ENCODE measurements around the gene ZNF91.
A peak's percentile ranks its signal among the peaks of the same experiment; 100 is the strongest.
"Not testable (repeated sequence)": the region's sequence is repeated elsewhere in the genome, so short reads cannot be mapped to it uniquely, and the experiment has no call there.

ZNF91 gene

DNA sequence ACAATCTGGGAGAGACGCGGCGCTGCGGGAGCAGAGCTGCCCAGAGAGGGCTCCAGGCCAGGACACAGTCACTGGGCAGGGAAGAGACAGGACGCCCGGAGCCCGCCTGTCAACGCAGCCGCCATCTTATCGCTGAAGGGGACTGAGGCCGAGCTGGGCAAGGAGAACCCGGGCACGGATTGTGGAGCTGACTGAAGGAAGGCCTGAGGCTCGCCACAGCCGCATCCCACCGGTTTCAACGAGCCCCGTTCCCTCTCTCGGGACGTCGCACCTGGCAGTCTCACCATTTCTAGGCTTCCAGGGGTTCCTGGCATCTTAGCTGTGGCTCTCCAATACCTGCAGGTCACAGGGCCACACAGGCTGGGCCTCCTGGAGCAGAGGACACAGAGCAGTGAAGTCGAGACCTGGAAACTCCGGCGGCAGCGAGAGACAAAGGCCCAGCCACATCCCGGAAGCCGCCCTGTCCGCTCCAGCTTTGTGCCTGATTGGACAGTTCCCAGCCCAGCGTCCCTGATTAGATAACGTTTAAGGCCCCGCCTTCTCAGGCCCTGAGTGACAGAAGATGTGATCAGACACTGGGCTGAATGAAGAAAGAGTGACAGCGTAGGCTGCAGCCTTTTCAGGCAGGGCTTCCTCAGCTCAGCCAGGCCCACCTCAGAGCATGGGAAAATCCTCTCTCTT, at the start of gene ZNF91:
ZNF91 (minus strand) TSS at position 431 of the 681 bp plus-strand sequence; CDS start at position 314, 117 bp downstream.
- DNase-seq (ENCODE audit: low read depth in 1 of 2, low spot score in 1 of 2): peak; percentile 38 to 97
- in situ Hi-C loops (cut with HindIII; ENCODE audit: low pct_unique_long_range_greater_than_20kb, low sequenced_read_pairs): no loop called here
- TF ChIP-seq JUND (IDR thresholded peaks at IDR 0.05; ENCODE audit: low read depth): no peak

DNA sequence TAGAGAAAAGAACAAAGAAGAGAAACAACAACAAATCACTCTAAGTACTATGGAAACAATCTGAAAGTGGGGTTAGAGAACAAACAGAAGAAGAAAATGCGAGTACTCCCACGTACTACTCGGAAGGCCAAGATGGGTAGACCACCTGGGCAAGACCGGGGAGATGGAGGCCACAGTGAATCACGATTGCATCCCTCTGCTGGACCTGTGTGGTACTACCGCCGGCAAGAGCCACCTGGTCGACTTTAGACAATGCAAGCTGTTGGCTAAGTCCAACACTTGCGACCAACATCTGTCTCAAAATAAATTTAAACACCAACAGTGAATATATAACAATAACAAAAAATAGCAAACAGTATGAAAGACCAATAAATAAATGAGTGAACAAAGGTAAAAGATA, 45.5 kb upstream of the ZNF91 start:
- in situ Hi-C loops (cut with HindIII; ENCODE audit: low pct_unique_long_range_greater_than_20kb, low sequenced_read_pairs): no loop called here
- no peak for TF ChIP-seq JUND (IDR thresholded peaks at IDR 0.05; ENCODE audit: low read depth)

DNA sequence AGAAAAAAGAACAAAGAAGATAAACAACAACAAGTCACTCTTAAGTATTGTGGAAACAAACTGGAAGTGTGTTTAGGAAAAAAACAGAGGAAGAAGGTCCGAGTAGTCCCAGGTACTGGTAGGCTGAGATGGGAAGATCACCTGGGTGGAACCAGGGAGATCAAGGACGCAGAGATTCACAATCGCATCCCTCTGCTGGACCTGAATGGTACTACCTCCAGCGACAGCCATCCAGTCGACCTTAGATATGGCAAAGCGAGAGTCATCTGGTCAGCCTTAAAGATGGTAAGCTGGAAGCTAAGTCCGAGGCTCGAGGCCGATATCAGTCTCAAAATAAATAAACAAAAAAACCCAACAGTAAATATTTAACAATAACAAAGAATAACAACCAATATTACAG, 44.9 kb upstream of the ZNF91 start:
- no peak for TF ChIP-seq JUND (IDR thresholded peaks at IDR 0.05; ENCODE audit: low read depth)
- in situ Hi-C loops (cut with HindIII; ENCODE audit: low pct_unique_long_range_greater_than_20kb, low sequenced_read_pairs): no loop called here
- DNase-seq (ENCODE audit: low read depth in 1 of 2, low spot score in 1 of 2): no peak

More for the DNA sequence above, 45.5 kb upstream of the ZNF91 start:
- DNase-seq (ENCODE audit: low read depth in 1 of 2, low spot score in 1 of 2): peak in 1 of 2 experiments; percentile 26

DNA sequence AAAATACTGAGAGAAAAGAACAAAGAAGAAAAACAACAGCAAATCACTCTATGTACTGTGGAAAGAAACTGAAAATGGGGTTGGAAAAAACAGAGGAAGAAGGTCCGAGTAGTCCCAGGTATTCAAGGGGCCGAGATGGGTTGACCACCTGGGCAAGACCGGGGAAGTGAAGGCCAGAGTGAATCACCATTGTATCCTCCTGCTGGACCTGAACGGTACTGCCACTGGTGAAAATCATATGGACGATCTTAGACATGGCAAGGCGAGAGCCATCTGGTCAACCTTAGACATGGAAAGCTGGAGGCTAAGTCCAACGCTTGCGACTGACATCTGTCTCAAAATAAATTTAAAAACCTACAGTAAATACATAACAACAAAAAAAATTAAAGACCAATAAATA, 44.4 kb upstream of the ZNF91 start:
- TF ChIP-seq JUND (IDR thresholded peaks at IDR 0.05; ENCODE audit: low read depth): no peak
- in situ Hi-C loops (cut with HindIII; ENCODE audit: low pct_unique_long_range_greater_than_20kb, low sequenced_read_pairs): no loop called here
- peak in 1 of 2 experiments; percentile 26 for DNase-seq (ENCODE audit: low read depth in 1 of 2, low spot score in 1 of 2)

DNA sequence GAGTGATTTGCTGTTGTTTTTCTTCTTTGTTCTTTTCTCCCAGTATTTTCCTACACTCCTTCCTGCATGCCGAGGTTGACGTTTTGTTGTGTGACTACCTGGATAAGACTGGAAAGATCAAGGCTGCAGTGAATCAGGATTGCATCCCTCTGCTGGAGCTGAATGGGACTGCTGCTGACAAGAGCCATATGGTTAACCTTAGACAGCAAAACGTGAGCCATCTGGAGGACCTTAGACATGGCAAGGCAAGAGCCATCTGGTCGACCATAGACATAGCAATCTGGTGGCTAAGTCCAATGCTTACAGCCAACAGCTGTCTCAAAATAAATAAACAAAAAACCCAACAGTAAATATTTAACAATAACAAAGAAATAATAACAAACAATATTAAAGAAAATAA, 42.6 kb upstream of the ZNF91 start:
- TF ChIP-seq JUND (IDR thresholded peaks at IDR 0.05; ENCODE audit: low read depth): no peak
- in situ Hi-C loops (cut with HindIII; ENCODE audit: low pct_unique_long_range_greater_than_20kb, low sequenced_read_pairs): no loop called here
- peak in 1 of 2 experiments; percentile 69 for DNase-seq (ENCODE audit: low read depth in 1 of 2, low spot score in 1 of 2)

DNA sequence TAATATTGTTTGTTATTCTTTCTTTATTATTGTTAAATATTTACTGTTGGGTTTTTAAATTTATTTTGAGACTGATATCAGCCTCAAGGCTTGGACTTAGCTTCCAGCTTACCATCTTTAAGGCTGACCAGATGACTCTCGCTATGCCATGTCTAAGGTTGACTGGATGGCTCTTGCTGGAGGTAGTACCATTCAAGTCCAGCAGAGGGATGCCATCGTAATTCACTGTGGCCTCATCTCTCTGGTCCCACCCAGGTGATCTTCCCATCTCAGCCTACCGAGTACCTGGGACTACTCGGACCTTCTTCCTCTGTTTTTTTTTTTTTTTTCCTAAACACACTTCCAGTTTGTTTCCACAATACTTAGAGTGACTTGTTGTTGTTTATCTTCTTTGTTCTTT, 41.7 kb upstream of the ZNF91 start:
- in situ Hi-C loops (cut with HindIII; ENCODE audit: low pct_unique_long_range_greater_than_20kb, low sequenced_read_pairs): no loop called here
- peak in 1 of 2 experiments; percentile 52 for DNase-seq (ENCODE audit: low read depth in 1 of 2, low spot score in 1 of 2)
- TF ChIP-seq JUND (IDR thresholded peaks at IDR 0.05; ENCODE audit: low read depth): no peak

DNA sequence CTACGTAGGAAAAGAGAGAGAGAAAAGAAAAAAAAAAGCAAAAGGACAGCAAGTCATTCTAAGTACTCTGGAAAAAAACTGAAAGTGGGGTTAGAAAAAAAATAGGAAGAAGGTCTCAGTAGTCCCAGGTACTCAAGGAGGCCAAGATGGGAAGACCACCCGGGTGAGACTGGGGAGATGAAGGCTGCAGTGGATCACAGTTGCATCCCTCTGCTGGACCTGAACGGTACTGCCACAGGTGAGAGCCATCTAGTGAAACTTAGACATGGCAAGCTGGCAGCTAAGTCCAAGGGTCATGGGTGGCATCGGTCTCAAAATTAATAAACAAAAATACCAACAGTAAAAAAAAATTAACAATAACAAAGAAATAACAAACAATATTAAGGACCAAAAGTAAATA, 41.0 kb upstream of the ZNF91 start:
- DNase-seq (ENCODE audit: low read depth in 1 of 2, low spot score in 1 of 2): peak in 1 of 2 experiments; percentile 29
- in situ Hi-C loops (cut with HindIII; ENCODE audit: low pct_unique_long_range_greater_than_20kb, low sequenced_read_pairs): no loop called here
- TF ChIP-seq JUND (IDR thresholded peaks at IDR 0.05; ENCODE audit: low read depth): no peak

DNA sequence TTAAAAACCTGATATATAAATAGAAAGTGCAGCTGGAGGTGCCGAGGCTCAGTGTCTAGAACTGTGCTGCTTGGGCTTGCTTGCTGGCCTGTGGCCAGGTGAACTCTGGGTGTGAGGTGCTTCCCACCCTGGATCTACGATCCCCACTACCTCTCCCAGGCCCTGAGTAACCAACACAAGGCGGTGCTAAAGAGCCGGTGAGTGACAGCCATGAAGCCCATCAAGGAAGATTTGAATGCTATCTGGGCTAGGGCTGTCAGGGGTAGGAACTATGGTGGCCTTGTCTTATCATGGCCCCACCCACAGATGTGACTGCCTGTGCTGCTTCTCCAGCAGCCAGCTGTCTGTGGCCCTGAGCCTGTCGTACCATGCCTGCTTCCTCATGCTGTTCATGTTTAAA, 25.6 kb upstream of the ZNF91 start:
- TF ChIP-seq JUND (IDR thresholded peaks at IDR 0.05; ENCODE audit: low read depth): no peak
- no peak for DNase-seq (ENCODE audit: low read depth in 1 of 2, low spot score in 1 of 2)
- in situ Hi-C loops (cut with HindIII; ENCODE audit: low pct_unique_long_range_greater_than_20kb, low sequenced_read_pairs): no loop called here

- DNase-seq (ENCODE audit: low read depth in 1 of 2, low spot score in 1 of 2); in situ Hi-C loops (cut with HindIII; ENCODE audit: low pct_unique_long_range_greater_than_20kb, low sequenced_read_pairs): not testable (repeated sequence)
Measured at GRCh38 chr19:23419261-23419660, 24.0 kb upstream of the ZNF91 start.

- no peak for TF ChIP-seq JUND (IDR thresholded peaks at IDR 0.05; ENCODE audit: low read depth)
- in situ Hi-C loops (cut with HindIII; ENCODE audit: low pct_unique_long_range_greater_than_20kb, low sequenced_read_pairs): no loop called here
- peak; percentile 21 to 67 for DNase-seq (ENCODE audit: low read depth in 1 of 2, low spot score in 1 of 2)
Measured at GRCh38 chr19:23415561-23416191, 20.4 kb upstream of the ZNF91 start.

DNA sequence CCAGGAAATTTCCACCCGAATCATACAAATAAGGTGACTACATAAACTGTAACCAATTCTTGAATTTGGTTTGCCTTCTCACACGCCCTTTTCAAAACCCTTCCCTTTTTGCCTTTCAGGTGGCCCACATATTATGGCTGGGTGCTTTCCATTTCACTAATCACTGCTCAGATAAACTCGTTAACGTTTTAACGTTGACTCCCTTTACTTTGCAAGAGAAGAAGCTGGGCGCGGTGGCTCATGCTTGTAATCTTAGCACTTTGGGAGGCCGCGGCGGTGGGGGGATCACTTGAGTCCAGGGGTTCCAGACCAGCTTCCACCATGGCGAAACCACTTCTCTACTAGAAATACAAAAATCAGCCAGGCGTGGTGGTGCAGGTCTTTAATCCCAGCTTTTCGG, 19.8 kb upstream of the ZNF91 start:
- TF ChIP-seq JUND (IDR thresholded peaks at IDR 0.05; ENCODE audit: low read depth): no peak
- DNase-seq (ENCODE audit: low read depth in 1 of 2, low spot score in 1 of 2): no peak
- in situ Hi-C loops (cut with HindIII; ENCODE audit: low pct_unique_long_range_greater_than_20kb, low sequenced_read_pairs): no loop called here

GRCh38 chr19:23410155-23410554, 14.9 kb upstream of the ZNF91 start:
- in situ Hi-C loops (cut with HindIII; ENCODE audit: low pct_unique_long_range_greater_than_20kb, low sequenced_read_pairs): no loop called here
- no peak for TF ChIP-seq JUND (IDR thresholded peaks at IDR 0.05; ENCODE audit: low read depth)
- DNase-seq (ENCODE audit: low read depth in 1 of 2, low spot score in 1 of 2): no peak

DNA sequence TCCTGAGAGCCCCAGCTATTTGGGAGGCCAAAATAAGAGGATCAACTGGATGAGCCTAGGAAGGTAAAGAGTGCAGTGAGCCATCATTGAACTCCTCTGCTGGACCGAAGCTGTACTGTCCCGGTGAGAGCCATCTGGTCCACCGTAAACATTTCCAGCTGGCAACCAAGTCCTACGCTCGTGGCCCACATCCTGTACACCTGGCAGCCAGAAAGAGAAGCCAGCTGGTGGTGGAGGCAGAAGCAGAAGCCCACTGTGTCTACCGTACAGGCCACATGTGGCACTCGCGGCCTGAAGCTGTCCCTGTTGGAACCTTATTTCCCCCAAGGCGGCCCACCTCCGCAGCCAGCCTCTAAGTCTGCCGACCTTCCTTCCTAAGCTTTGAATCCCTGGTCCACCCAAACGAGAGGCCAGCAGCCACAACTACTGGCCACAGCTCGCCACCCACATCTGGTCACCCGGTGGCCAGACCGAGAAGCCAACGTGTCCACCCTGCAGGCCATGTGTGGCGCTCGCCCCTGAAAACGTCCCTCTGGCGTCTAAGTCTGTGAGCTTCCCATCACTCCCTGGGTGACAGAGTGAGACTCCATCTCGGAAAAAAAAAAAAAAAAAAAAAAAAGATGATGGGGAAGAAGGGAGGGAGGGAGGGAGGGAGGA, 14.2 kb upstream of the ZNF91 start:
- TF ChIP-seq JUND (IDR thresholded peaks at IDR 0.05; ENCODE audit: low read depth): no peak
- no peak for DNase-seq (ENCODE audit: low read depth in 1 of 2, low spot score in 1 of 2)
- in situ Hi-C loops (cut with HindIII; ENCODE audit: low pct_unique_long_range_greater_than_20kb, low sequenced_read_pairs): no loop called here

Measured in T47D (cell line).